ENCODE measurements around the gene TMEM81.

DNA sequence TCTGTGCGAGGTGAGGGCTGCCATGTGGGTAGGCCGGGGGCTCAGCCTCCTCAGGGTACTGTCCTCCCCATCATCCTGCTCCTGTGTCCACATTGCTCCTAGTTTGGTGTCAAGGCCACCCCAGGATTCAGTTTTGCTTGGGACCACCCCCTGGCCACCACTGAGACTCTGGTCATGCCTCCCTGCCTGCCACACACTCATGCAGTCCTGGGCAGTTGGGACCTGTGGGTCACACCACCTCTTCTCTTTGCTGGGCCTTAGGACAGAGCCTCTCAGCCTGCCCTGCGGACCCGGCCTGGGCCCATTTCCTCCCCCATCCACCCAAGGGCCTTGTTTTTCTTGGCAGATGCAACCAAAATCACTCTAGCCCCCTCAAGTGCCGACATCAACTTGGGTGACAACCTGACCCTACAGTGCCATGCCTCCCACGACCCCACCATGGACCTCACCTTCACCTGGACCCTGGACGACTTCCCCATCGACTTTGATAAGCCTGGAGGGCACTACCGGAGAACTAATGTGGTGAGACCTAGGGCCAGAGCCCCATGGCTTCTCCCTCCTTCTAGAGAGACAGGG is 19.4 kb downstream of the TMEM81 start:
- TF ChIP-seq MXI1 (IDR thresholded peaks at IDR 0.05; ENCODE audit: low read depth, low read length) (no peak), EZH2 (IDR thresholded peaks at IDR 0.05; ENCODE audit: borderline replicate concordance, control insufficient read depth, low read depth, low read length) (no peak), HDAC6 (IDR thresholded peaks at IDR 0.05; ENCODE audit: unreplicated experiment) (no peak), TBL1XR1 (IDR thresholded peaks at IDR 0.05; ENCODE audit: low read depth, low read length) (no peak), YBX1 (IDR thresholded peaks at IDR 0.05) (no peak), CHD2 (IDR thresholded peaks at IDR 0.05; ENCODE audit: borderline replicate concordance, low read depth, low read length) (no peak), NR2C1 (IDR thresholded peaks at IDR 0.05) (no peak), PAX8 (IDR thresholded peaks at IDR 0.05) (no peak), POLR2AphosphoS2 (IDR thresholded peaks at IDR 0.05; ENCODE audit: low read depth, low read length) (no peak), EGR1 (IDR thresholded peaks at IDR 0.05; ENCODE audit: borderline replicate concordance in 1 of 2, low read depth in 2 of 2, low read length in 2 of 2) (no peak), HCFC1 (IDR thresholded peaks at IDR 0.05; ENCODE audit: low read length) (no peak)
- TF ChIP-seq, protein P1, sequence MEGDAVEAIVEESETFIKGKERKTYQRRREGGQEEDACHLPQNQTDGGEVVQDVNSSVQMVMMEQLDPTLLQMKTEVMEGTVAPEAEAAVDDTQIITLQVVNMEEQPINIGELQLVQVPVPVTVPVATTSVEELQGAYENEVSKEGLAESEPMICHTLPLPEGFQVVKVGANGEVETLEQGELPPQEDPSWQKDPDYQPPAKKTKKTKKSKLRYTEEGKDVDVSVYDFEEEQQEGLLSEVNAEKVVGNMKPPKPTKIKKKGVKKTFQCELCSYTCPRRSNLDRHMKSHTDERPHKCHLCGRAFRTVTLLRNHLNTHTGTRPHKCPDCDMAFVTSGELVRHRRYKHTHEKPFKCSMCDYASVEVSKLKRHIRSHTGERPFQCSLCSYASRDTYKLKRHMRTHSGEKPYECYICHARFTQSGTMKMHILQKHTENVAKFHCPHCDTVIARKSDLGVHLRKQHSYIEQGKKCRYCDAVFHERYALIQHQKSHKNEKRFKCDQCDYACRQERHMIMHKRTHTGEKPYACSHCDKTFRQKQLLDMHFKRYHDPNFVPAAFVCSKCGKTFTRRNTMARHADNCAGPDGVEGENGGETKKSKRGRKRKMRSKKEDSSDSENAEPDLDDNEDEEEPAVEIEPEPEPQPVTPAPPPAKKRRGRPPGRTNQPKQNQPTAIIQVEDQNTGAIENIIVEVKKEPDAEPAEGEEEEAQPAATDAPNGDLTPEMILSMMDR (IDR thresholded peaks at IDR 0.05 in 2 of 3, conservative IDR thresholded peaks at IDR 0.05 in 1 of 3; ENCODE audit: control insufficient read depth in 2 of 3, extremely low read depth in 1 of 3, insufficient read depth in 1 of 3, low read depth in 3 of 3, low read length in 3 of 3), result no peak
- TF ChIP-seq, protein P2, sequence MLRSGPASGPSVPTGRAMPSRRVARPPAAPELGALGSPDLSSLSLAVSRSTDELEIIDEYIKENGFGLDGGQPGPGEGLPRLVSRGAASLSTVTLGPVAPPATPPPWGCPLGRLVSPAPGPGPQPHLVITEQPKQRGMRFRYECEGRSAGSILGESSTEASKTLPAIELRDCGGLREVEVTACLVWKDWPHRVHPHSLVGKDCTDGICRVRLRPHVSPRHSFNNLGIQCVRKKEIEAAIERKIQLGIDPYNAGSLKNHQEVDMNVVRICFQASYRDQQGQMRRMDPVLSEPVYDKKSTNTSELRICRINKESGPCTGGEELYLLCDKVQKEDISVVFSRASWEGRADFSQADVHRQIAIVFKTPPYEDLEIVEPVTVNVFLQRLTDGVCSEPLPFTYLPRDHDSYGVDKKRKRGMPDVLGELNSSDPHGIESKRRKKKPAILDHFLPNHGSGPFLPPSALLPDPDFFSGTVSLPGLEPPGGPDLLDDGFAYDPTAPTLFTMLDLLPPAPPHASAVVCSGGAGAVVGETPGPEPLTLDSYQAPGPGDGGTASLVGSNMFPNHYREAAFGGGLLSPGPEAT (IDR thresholded peaks at IDR 0.05; ENCODE audit: low read depth), result no peak

Measured in GM12878 (cell line).